Measurements from ENCODE around the gene E4F1. TPM values are rescaled to one million over a fixed set of nuclear protein-coding genes. Genes with fewer than 3 reads are reported as not detected.

The E4F1 gene
- polyA plus RNA-seq, 3 donors = 4.9 to 50.9 (median 5.8) TPM

GRCh38 chr16:2204416-2205103 is 18.8 kb upstream of the E4F1 start:
- Mint-ChIP-seq H3K36me3 (peaks cover 17 to 26% of the 10 kb centered on the region in 2 donors), H3K27me3 (ENCODE audit: low read depth in 3 of 3) (peaks cover 4 to 21% (median 9%) of the 10 kb centered on the region in 3 donors), H3K9me3 (peaks cover 0 to 5% (median 0%) of the 10 kb centered on the region in 7 donors), H3K27ac (peak overlapping the region; percentile 5 to 85 (median 72)), H3K4me3 (peak overlapping the region; percentile 73 to 76), H3K4me1 (peaks cover 25% of the 10 kb centered on the region)
- DNase-seq = no peak
- Histone ChIP-seq H2AFZ (ENCODE audit: insufficient read depth, low read depth, low read length, poor library complexity, severe bottlenecking) (peak overlapping the region; percentile 88), H4K20me1 (ENCODE audit: insufficient read depth, low read length) (peaks cover 17% of the 10 kb centered on the region), H3K79me2 (ENCODE audit: insufficient read depth, low read length) (peaks cover 15% of the 10 kb centered on the region), H3K27me3 (ENCODE audit: control insufficient read depth in 2 of 2, insufficient read depth in 2 of 2, low read length in 2 of 2) (peaks cover 0 to 2% of the 10 kb centered on the region in 2 donors), H3K4me2 (replicated peaks; ENCODE audit: extremely low read depth, low read length, poor library complexity, severe bottlenecking) (peak overlapping the region; percentile 95), H3K9me3 (replicated peaks in 1 of 2; ENCODE audit: control insufficient read depth in 1 of 2, insufficient read depth in 1 of 2, low read length in 2 of 2) (no peaks in the 10 kb centered on the region), H3K4me3 (replicated peaks in 1 of 3; ENCODE audit: low read depth in 2 of 3, low read length in 3 of 3) (peak overlapping the region; percentile 64 to 92 (median 77)), H3K9ac (ENCODE audit: insufficient read depth, low read length, poor library complexity, severe bottlenecking) (peak overlapping the region; percentile 76), H3K4me1 (ENCODE audit: control insufficient read depth in 1 of 2, insufficient read depth in 2 of 2, low read length in 2 of 2) (peaks cover 23 to 27% of the 10 kb centered on the region in 2 donors), H3K36me3 (replicated peaks in 1 of 2; ENCODE audit: control insufficient read depth in 1 of 2, insufficient read depth in 2 of 2, low read length in 2 of 2) (peaks cover 25 to 29% of the 10 kb centered on the region in 2 donors), H3K27ac (ENCODE audit: low read depth in 1 of 2, low read length in 2 of 2) (peak overlapping the region; percentile 49 to 83)
- WGBS (ENCODE audit: insufficient coverage) = 94% methylated on average over 10 of the region's 13 CpGs
- no peak for TF ChIP-seq CTCF (IDR thresholded peaks at IDR 0.05)
- intact Hi-C loops (cut with micrococcal nuclease) = loop anchor here (2.0 to 5.0 kb wide), 3 partner anchors 47 to 63 kb away; partner anchors contain the start of genes RNPS1 (in 2 of the 2) and TRAF7 (in 2 of the 2)

- peak; percentile 26 for TF ChIP-seq CTCF (IDR thresholded peaks at IDR 0.05)
- no peaks in the 10 kb centered on the region for H3K9me3 ChIP-seq (replicated peaks in 1 of 2; ENCODE audit: control insufficient read depth in 1 of 2, insufficient read depth in 1 of 2, low read length in 2 of 2)
- intact Hi-C loops (cut with micrococcal nuclease) = loop anchor here (2.0 to 5.0 kb wide), 3 partner anchors 48 to 62 kb away; partner anchors contain the start of genes RNPS1 (in 2 of the 2) and TRAF7 (in 2 of the 2)
- Mint-ChIP-seq H3K27ac (peak within 1 kb of the TSS; percentile 63 to 92 (median 81)), H3K27me3 (ENCODE audit: low read depth in 3 of 3) (peaks cover 4 to 14% (median 6%) of the 10 kb centered on the region in 3 donors), H3K36me3 (peaks cover 17 to 28% of the 10 kb centered on the region in 2 donors), H3K9me3 (peaks cover 0 to 5% (median 0%) of the 10 kb centered on the region in 7 donors), H3K4me3 (peak within 1 kb of the TSS; percentile 76 to 77), H3K4me1 (peaks cover 25% of the 10 kb centered on the region)
- H3K4me2 ChIP-seq (replicated peaks; ENCODE audit: extremely low read depth, low read length, poor library complexity, severe bottlenecking) = peak within 1 kb of the TSS; percentile 95
- under 1% methylated on average over 92 of the region's 93 CpGs for WGBS (ENCODE audit: insufficient coverage)
- H3K9ac ChIP-seq (ENCODE audit: insufficient read depth, low read length, poor library complexity, severe bottlenecking) = peak within 1 kb of the TSS; percentile 76
- H4K20me1 ChIP-seq (ENCODE audit: insufficient read depth, low read length) = peaks cover 17% of the 10 kb centered on the region
- peak within 1 kb of the TSS; percentile 88 for H2AFZ ChIP-seq (ENCODE audit: insufficient read depth, low read depth, low read length, poor library complexity, severe bottlenecking)
- peak; percentile 85 to 94 (median 93) for DNase-seq
- peaks cover 15% of the 10 kb centered on the region for H3K79me2 ChIP-seq (ENCODE audit: insufficient read depth, low read length)
- H3K27me3 ChIP-seq (ENCODE audit: control insufficient read depth in 2 of 2, insufficient read depth in 2 of 2, low read length in 2 of 2) = peaks cover 0 to 2% of the 10 kb centered on the region in 2 donors
- peaks cover 23 to 27% of the 10 kb centered on the region in 2 donors for H3K4me1 ChIP-seq (ENCODE audit: control insufficient read depth in 1 of 2, insufficient read depth in 2 of 2, low read length in 2 of 2)
- peaks cover 27 to 33% of the 10 kb centered on the region in 2 donors for H3K36me3 ChIP-seq (replicated peaks in 1 of 2; ENCODE audit: control insufficient read depth in 1 of 2, insufficient read depth in 2 of 2, low read length in 2 of 2)
- peak within 1 kb of the TSS; percentile 60 to 83 for H3K27ac ChIP-seq (ENCODE audit: low read depth in 1 of 2, low read length in 2 of 2)
- peak within 1 kb of the TSS; percentile 64 to 92 (median 77) for H3K4me3 ChIP-seq (replicated peaks in 1 of 3; ENCODE audit: low read depth in 2 of 3, low read length in 3 of 3)
These were observed 18.1 kb upstream of the E4F1 start, which contains the start of gene MLST8 for GRCh38 chr16:2205104-2205966. Gene MLST8 (plus strand): TSS chr16:2205454. CDS start chr16:2206086, 632 bp downstream.
